ENCODE measurements around the gene KIF14.

DNA sequence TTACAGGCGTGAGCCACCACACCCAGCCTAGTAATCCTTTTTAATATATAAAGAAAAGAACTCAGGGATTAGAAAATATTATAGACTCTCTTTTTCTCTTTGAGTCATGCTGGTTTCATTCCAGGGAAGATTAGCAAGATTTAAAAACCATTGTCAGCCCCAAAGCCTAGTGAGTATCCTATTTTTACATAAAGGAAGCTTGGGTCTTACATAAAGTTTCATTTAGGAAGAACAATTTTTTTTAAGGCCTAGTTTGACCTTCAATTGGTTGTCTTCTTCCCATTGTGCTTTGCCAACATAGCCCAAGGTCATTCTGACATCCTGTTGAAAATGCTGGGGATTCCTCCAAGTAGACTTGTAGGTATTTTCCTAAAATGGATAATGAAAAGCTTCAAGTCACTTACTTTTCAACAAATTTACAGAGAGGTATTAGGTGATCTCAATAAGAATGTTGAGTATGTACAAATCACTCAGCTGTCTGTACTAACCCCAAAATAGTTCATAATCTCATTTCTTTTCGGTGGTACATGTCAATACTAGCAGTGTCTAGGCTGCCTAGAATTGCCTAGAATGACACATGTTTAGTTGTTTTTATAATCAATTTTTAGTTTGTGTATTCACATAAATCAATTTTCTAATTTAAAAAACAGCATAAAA is 4.3 kb upstream of the KIF14 start:
- TF ChIP-seq EZH2 (IDR thresholded peaks at IDR 0.05; ENCODE audit: low read depth, unreplicated experiment) (no peak), CTCF (conservative IDR thresholded peaks at IDR 0.05; ENCODE audit: low read depth in 2 of 2) (no peak), REST (IDR thresholded peaks at IDR 0.05; ENCODE audit: unreplicated experiment) (no peak), POLR2AphosphoS5 (IDR thresholded peaks at IDR 0.05; ENCODE audit: low read depth) (no peak), EZH2phosphoT487 (IDR thresholded peaks at IDR 0.05; ENCODE audit: unreplicated experiment) (no peak)
- TF ChIP-seq, protein P1, sequence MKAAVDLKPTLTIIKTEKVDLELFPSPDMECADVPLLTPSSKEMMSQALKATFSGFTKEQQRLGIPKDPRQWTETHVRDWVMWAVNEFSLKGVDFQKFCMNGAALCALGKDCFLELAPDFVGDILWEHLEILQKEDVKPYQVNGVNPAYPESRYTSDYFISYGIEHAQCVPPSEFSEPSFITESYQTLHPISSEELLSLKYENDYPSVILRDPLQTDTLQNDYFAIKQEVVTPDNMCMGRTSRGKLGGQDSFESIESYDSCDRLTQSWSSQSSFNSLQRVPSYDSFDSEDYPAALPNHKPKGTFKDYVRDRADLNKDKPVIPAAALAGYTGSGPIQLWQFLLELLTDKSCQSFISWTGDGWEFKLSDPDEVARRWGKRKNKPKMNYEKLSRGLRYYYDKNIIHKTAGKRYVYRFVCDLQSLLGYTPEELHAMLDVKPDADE (IDR thresholded peaks at IDR 0.05): no peak

Data from GM23338 (cell line).